EL (cell line): ENCODE measurements around the gene FNBP1.
A peak's percentile ranks its signal among the peaks of the same experiment; 100 is the strongest.
"Not testable (repeated sequence)": the region's sequence is repeated elsewhere in the genome, so short reads cannot be mapped to it uniquely, and the experiment has no call there.

ENCODE experiments used
- DNase-seq: peaks from one replicate; pipeline ENCODE4 v3.0.0-alpha.2; 2016

FNBP1 gene

DNA sequence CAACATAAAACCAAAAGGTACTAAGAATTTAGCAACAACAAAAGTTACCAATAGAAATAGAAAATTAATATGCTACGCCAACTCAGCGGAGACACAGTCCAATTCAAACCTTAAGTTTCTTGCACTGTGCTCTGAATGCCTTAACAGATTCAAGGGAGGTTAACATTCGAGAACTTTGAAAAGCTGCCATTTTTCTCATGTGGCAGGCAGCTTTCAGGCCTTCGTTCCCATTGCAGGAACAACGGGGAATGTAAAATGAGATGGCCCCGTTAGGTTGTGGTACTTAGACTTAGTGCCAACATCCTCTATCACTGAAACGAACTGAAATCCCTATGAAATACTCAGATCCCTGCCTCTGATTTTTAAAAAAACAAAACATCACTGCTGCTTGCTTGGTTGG lies 22.4 kb downstream of the FNBP1 start:
- DNase-seq: no peak

DNA sequence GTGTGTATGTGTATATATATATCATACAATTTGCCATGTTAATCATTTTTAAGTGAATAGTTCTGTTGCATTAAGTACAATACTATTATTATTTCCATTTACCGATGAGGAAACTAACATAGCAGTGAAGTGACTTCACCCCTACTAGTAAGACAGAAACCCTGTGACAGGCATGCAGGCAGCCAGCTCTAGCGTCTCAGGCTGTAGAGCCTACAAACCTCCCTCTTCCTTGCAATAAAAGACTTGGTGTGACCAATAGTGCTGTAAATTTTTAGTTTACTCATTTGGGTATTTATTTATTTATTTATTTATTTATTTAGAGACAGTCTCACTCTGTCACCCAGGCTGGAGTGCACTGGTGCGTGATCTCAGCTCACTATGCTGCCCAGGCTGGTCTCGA lies 24.7 kb downstream of the FNBP1 start:
- no peak for DNase-seq

DNA sequence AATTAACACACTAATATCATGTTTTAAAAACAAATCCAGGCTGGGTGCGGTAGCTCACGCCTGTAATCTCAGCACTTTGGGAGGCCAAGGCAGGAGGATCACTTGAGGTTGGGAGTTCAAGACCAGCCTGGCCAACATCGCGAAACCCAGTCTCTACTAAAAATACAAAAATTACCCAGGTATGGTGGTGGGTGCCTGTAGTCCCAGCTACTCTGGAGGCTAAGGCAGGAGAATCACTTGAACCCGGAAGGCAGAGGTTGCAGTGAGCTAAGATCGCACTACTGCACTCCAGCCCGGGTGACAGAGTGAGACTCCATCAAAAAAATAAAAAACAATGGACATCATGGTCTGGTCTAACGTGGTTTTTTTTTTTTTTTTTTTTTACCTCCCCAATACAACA lies 25.5 kb downstream of the FNBP1 start:
- not testable (repeated sequence) for DNase-seq

DNA sequence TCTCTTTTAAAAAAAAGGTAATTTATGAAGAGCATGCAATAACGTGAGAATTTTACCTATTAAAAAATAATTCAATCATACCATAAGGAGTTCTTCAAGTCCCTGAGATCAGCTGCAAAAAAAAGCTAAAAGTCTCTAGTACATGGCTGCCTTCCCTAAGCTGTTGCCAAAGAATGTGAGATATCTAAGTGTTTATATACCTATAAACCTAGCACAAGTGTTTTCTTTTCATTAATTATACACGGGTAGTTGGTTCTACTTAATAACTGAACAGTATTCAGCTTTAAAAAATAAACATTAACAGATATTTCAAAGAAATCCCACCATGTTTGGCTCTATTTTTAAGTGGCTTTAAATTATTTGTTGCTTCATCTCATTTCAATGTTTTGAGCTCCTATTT lies 25.9 kb downstream of the FNBP1 start:
- no peak for DNase-seq

DNA sequence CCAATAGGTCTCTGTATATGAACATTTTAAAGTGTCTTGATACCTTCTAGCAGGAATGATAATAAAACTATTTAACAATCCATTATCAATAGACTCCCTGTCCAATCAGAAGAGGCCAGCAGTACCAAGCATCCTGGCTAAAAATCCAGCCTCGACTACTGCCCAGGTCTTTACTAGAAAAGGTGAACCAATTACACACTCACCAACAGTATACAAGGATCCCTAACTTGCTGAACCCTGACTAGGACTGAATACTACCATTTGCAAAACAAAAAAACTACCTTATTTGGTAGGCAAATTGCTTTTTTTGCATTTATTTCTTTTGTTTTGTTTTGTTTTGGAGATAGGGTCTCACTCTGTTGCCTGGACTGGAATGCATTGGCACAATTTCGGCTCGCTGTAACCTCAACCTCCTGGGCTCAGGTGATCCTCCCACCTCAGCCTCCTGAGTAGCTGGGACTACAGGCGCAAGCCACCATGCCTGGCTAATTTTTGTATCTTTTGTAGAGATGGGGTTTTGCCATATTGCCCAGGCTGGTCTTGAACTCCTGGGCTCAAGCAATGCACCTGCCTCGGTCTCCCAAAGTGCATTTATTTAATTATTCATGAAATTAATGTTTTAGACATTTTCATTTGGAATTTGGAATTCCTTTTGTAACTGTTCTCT lies 27.5 kb downstream of the FNBP1 start:
- no peak for DNase-seq

DNA sequence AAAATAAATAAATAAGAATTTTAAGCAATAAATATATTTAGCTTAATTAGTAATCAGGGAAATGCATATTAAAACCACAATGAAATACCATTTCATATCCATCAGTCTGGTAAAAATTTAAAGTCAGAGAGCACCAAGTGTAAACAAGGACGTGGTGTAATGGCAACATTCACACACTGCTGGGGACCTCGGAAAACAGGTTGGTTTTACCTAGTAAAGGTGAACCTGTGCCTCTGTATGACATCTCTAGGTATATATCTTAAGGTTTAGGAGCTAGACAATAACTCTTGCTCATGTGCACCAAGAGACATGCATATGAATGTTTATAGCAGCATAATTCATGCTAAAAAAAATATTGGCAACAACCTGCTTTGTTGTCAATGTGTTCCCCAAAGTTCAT lies 29.7 kb downstream of the FNBP1 start:
- DNase-seq: no peak

DNA sequence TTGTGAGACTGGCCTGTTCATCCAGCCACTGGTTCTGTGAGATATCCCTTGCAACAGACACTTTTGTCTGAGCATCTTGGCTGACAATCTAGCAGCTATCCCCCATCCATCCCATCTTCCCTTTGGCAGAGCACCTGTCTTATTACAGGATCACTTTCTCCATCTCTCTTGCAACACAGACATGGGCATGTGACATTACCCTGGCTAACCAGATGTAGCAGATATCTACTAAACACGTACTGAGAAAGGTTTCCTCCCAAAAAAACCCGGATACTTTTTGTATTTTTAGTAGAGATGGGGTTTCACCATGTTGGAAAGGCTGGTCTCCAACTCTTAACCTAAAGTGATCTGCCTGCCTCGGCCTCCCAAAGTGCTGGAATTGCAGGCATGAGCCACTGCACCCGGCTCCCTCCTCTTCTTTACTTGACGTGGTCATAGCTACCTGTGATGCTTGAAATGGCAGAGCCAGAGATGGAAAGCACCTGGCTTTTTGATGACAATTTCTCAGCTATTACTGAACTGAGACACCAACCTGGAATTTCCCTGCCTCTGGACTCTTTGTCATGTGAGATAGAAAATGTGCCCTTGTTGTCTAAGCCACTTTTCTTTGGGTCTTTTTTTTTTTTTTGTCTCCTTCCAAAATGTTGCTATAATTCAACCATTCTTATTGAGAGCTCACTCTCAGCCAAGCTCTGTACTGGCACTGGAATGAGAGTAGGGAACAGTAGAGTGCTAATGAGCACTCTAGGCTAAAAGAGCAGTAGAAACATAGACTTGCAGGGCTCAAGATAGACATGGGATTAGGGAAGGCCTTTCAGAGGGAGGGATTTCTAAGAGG lies 32.6 kb downstream of the FNBP1 start:
- no peak for DNase-seq

DNA sequence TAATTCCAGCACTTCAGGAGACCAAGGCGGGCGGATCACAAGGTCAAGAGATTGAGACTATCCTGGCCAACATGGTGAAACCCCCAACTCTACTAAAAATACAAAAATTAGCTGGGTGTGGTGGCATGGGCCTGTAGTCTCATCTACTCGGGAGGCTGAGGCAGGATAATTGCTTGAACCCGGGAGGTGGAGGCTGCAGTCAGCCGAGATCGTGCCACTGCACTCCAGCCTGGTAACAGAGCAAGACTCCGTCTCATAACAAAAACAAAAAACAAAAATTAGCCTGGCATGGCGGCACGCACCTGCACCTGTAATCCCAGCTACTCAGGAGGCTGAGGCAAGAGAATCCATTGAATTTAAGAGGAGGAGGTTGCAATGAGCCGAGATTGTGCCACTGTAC lies 33.4 kb downstream of the FNBP1 start:
- DNase-seq: not testable (repeated sequence)

DNA sequence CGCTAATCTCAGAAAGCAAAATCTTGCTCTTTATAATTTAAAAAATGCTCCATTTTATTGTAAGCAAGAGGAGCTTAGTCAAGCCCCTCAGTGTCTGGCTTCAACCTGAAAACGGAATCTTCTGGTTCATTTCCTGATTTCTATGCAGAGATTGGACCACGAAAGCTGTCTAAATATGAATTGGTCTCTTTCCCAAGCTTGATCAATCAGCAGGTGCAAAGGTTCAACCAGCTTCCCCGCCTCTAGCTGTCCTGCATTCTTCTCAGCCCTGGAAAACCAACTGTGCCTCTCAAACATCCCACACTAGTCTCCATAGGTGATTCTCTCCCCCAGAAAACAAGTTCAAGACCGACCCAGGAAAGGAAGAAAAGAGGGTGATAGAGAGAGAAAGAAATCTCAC lies 34.5 kb downstream of the FNBP1 start:
- DNase-seq: no peak

DNA sequence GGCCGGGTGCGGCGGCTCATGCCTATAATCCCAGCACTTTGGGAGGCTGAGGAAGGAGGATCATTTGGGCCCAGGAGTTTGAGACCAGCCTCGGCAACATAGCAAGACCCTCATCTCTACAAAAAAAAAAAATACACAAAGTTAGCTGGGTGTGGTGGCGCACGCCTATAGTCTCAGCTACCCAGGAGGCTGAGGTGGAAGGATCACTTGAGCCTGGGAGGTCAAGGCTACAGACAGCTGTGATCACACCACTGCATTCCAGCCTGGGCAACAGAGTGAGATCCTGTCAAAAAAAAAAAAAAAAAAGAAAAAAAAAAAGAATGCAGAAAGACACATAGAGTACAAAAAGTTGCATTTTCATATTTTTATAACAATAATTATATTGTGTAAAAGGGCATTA lies 36.0 kb downstream of the FNBP1 start:
- DNase-seq: not testable (repeated sequence)

DNA sequence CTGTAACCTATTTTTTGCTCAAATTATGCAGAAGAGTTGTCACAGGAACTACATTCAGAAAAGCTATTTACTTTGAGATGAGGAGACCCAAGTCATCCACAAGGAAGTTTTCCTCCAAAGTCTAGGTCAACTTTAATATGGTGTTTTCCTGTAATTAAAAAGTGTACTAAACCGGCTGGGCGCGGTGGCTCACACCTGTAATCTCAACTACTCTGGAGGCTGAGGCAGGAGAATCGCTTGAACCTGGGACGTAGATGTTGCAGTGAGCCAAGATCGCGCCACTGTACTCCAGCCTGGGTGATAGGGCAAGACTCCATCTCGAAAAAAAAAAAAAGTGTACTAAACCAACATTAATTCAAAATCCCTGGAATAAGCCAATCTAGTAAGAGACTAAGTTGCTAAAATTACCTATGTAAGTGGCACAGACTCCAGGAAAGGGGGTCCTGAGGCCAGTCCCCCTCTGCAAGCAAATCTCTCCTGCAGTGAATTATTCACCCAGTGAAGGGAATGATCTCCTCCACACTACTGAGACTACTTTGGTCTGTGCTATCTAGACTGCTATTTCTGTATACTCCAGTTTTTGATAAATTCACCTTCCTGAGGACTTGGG lies 38.9 kb downstream of the FNBP1 start:
- no peak for DNase-seq

DNA sequence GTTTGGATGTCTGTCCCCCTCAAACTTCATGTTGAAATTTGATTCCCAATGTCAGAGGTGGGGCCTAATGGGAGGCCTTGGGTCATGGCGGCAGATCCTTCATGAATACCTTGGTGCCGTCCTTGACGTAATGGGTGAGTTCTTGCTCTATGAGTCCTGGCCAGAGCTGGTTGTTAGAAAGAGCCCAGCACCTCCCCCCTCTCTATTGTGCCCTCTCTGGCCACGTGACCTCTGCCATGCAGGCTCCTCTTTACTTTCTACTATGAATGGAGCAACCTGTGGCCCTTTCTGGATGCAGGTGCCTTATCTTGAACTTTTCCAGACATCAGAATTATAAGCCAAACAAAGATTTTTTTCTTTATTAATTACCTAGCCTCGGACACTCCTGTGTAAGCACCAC lies 40.7 kb downstream of the FNBP1 start:
- no peak for DNase-seq

DNA sequence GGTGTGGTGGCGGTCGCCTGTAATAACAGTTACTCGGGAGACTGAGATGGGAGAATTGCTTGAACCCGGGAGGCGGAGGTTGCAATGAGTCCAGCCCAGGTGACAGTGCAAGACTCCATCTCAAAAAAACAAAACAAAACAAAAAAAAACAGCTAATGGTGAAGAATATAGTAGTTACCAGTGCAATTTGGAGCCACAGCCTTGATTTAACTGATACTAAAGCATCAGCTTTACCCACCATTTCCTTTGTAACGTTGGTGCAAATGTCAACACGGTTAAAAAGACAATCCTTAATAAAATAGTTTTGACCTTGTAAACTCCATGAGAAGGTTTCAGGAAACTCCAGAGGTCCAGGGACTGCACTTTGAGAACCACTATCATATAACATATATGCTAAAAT lies 41.8 kb downstream of the FNBP1 start:
- no peak for DNase-seq

DNA sequence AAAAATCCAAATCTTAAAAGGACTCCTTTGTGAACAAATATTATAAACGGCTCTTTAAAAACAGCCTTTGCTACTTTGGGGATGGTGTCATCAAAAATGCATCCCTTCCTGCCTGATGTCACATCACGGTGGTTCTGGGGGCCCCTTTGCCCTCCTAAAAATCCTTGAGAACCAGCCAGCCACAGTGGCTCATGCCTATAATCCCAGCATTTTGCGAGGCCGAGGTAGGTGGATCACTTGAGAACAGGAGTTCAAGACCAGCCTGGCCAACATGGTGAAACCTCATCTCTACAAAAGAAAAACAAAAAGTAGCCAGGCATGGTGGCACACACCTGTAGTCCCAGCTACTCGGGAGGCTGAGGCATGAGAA lies 43.9 kb downstream of the FNBP1 start:
- DNase-seq: peak; percentile 28

DNA sequence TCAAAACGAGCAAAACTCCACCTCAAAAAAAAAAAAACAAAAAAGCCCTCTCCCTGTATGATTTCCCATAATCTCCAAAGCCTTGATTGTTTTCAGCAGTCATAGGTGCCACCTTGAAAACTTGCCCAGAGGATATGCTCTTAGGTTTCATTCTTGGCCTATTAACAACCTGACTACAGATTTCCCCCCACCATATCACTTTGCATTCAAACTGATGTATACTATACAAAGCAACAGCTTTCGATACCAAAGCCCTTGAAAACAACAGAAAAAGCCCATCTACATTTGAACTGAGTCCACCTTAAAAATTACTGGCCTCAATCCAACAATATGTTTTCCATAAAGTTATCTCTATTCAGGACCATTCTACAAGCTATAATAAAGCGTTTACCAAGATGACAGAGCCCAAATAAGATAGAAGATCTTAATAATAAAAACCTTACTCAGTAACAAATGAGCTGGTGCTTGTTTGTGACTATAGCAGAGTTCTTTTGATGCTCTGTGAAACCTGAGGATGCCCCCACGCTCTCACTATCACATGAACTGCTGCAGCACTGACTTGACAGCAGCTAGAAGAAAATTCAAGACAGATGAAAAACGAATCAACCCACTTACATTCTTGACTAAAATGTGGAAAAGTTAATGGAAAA lies 44.4 kb downstream of the FNBP1 start:
- no peak for DNase-seq

DNA sequence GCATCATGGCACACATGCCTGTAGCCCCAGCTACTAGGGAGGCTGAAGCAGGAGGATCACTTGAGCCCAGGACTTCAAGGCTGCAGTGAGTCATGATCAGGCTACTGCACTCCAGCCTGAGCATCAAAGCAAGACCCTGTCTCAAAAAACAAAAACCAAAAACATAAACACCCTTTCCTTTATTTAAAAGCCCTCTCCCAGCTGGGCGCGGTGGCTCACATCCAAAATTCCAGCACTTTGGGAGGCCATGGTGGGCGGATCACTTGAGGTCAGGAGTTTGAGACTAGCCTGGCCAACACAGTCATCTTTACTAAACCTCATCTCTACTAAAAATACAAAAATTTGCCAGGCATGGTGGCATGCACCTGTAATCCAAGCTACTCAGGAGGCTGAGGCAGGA lies 45.3 kb downstream of the FNBP1 start:
- not testable (repeated sequence) for DNase-seq

DNA sequence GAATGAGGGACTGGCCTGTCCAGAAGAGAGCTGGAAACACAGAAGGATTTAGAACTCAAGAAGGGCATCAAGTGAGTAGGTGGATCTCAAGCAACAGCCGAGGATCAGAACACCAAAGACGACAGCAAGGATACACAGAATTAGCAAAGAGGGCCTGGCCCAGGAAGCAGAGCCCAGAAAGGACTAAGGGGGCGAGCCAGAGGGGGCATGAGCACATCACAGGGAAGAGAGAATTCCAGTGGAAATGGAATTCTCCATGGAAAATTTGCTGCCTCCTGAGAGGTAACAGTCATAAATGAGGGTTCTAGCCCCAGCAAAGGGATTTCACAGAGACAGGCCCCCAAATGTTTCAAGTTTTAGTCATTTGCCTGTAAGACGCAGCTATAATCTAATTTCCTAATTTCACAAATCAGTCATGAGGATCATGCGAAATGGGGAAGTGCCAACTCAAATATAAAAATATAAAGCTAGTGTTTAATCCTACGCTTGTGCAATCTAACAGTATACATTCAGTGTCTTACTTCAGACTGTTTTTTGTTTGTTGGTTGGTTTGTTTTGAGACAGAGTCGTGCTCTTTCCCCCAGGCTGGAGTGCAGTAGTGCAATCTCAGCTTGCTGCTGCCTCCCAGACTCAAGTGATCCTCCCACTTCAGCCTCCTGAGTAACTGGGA lies 46.7 kb downstream of the FNBP1 start:
- DNase-seq: no peak

DNA sequence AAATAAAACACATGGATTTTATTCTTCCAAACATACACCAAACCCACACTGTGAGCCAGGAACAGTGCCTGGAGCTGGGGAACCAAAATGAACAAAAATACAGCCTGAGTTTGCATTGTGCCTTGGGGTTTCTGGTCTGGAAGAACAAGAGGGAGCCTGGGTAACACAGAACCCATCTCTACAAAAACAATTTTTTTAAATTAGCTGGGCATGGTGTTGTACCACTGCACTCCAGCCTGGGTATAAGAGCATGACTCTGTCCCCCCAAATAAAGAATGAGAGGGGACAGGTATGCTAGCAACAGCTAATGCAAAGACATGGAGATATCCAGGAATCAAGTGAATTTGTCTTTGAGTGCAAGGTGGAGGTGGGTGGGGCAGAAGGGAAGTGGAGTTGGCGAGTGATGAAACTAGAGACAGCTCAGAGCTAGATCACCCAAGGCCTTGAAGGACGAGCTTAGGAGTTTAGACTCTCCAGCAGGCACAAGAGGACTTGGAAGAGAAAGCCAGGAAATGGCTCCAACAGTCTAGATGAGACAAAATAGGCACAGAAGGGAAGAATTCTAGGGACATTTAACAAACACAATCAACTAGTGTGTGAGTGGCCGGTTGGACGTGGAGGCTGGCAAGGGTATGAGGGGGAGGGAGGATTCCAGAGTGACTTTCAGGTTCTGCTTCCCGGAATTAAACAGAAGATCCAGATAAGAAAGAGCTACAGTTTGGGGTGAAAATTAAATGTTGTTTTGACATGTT lies 47.4 kb downstream of the FNBP1 start:
- peak; percentile 40 for DNase-seq

DNA sequence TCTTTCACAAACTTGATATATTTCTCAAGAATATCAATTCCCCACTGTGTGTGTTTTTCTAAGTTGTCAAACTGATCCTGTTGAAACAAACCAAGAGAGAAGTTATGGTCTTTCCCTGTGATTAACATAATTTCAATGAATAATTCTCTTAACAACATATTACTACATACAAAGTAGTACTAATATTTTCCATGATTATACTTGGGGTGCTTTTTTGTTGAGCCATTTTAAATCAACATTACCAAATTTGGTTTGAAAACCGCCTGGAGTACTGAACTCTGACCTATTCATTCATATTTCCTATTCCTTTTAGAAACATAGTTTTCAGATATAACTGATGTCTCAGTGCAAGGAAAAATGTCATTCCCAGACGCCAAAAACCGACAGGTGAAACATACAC lies 48.1 kb downstream of the FNBP1 start:
- no peak for DNase-seq

DNA sequence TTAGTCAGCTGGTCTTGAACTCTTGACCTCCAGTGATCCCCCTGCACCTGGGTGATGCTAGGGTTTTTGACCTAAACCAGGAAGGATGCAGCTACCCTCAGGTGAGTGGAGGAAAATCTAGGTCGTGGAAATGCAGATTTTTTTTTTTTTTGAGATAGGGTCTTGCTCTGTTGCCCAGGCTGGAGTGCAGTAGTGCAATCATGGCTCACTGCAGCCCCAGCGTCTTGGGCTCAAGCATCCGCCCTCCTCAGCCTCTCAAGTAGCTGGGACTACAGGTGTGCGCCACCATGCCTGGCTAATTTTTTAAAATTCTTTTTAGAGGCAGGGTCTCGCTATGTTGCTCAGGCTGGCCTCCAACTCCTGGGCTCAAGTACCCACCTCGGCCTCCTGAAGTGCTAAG lies 51.9 kb downstream of the FNBP1 start:
- DNase-seq: not testable (repeated sequence)

DNA sequence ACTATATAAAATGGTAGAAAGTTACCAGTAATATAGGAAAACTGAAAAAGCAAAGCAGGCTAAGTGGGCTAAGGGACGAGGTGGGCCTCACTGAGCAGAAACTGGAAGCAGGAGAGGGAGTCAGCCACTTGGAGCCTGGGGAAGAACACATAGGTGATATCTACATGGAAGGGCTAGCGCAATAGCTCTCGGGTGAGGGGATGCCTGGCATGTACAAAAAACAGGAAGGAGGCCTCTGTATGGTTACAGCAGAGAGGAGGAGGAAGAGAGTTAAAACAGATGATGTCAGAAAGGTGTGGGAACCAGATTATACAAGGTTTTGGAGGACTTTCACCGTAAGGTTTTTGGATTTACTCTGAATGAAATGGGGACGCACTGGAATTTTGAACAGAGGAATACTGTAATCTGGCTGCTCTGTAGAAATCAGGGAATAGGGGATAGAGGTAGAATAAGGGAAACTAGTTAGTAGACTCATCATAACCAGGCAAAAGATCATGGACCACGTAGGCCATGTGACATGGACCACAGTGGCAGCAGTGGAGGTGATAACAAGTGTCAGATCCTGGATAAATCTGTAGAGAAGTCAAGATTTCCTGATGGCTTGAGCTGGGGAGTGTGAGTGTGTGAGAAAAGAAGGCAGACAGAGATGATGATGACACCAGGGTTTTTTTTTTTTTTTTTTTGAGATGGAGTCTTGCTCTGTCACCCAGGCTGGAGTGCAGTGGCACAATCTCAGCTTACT lies 52.5 kb downstream of the FNBP1 start:
- DNase-seq: no peak

DNA sequence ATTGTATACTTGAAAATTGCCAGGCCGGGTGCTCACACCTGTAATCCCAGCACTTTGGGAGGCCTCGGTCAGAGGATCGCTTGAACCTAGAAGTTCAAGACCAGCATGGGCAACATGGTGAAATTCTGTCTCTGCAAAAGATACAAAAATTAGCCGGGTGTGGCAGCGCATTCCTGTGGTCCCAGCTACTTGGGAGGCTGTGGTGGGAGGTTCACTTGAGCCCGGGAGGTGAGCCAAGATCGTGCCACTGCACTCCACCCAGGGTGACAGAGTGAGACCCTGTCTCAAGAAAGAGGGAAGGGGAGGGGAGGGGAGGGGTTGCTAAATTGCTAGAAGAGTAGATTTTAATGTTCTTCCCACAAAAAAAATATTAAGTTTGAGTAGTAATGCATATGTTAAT lies 53.2 kb downstream of the FNBP1 start:
- DNase-seq: peak; percentile 76
